ENCODE measurements around the gene SH3GL1. TPM values are rescaled to one million over a fixed set of nuclear protein-coding genes. Genes with fewer than 3 reads are reported as not detected.
A peak's percentile ranks its signal among the peaks of the same experiment; 100 is the strongest.

SH3GL1 gene
- total RNA-seq, 5 donors from 2014 or later (not counting 1 experiment from before 2014, with no cell fraction given), result 38.8 to 51.5 (median 45.7) TPM

GRCh38 chr19:4402171-4403004, 2.0 kb upstream of the SH3GL1 start, which contains the start of gene CHAF1A:
CHAF1A (plus strand) TSS chr19:4402640; CDS start chr19:4402763, 123 bp downstream.
- peaks cover 23 to 49% of the 10 kb centered on the region in 2 experiments for H3K4me1 ChIP-seq (ENCODE audit: control insufficient read depth in 1 of 2, extremely low read depth in 1 of 2, insufficient read depth in 2 of 2, low read length in 2 of 2)
- peak within 1 kb of the TSS; percentile 54 to 84 for H3K4me3 ChIP-seq (ENCODE audit: control insufficient read depth in 1 of 2, extremely low read depth in 1 of 2, low read length in 1 of 2)
- peaks cover 45 to 60% (median 49%) of the 10 kb centered on the region in 3 donors for H3K4me1 Mint-ChIP-seq
- ATAC-seq (replicated peaks in 1 of 4), result peak; percentile 88 to 91 (median 89)
- H3K4me3 Mint-ChIP-seq, result peak within 1 kb of the TSS; percentile 80 to 89 (median 85)
- H3K27ac Mint-ChIP-seq, result peak within 1 kb of the TSS; percentile 87 to 92
- WGBS (ENCODE audit: insufficient coverage), result under 1% methylated on average over 77 of the region's 84 CpGs
- no peaks in the 10 kb centered on the region for H3K9me3 Mint-ChIP-seq
- H3K9me3 ChIP-seq, result no peaks in the 10 kb centered on the region
- H3K36me3 ChIP-seq (ENCODE audit: control insufficient read depth in 2 of 2, extremely low read depth in 1 of 2, insufficient read depth in 1 of 2, low read length in 1 of 2), result peaks cover 0 to 1% of the 10 kb centered on the region in 2 donors
- H3K27me3 Mint-ChIP-seq, result no peaks in the 10 kb centered on the region
- DNase-seq, result peak; percentile 95 to 100 (median 99)
- ChIA-PET CTCF (interaction anchor here in 1 of 2 donors (0.5 to 1.5 kb wide), 15 partner anchors 22 to 1452 kb away, joined by 3 to 18 read pairs (median 5); partner anchors contain the start of genes FEM1A, MPND and YJU2), POLR2A (interaction anchor here (0.5 to 1.3 kb wide), 9 partner anchors 16 to 895 kb away, joined by 3 to 14 read pairs (median 5); partner anchors contain the start of gene HDGFL2 (in 1 of the 2))
- peaks cover 3% of the 10 kb centered on the region for H3K36me3 Mint-ChIP-seq
- H3K27me3 ChIP-seq (replicated peaks in 1 of 2; ENCODE audit: control insufficient read depth in 2 of 2, extremely low read depth in 1 of 2, insufficient read depth in 2 of 2, low read length in 1 of 2), result no peaks in the 10 kb centered on the region
- H3K27ac ChIP-seq (ENCODE audit: low read length), result peak within 1 kb of the TSS; percentile 94

DNA sequence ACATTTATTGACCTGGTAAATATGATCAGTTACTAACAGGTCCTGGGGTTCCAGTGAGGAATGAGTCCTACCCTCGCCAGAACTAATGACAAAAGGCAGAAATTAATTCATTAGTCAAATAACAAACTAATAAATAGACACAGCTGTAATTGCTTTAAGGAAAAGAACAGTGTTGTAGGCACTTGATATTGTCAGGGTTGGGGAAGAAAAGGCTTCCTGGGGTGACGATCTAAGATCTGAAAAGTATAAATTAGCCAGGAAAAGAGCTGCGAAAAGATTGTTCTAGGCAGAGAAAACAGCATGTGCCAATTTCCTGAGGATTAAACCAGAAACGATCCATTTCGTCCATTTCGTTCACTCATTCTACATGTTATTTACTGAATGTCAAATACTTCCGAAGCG, 1.4 kb upstream of the SH3GL1 start:
- CTCF ChIA-PET, result interaction anchor here in 1 of 2 donors (0.8 to 1.5 kb wide), 10 partner anchors 32 to 1451 kb away, joined by 3 to 18 read pairs (median 5); partner anchors contain the start of genes FEM1A, MPND and YJU2
- POLR2A ChIA-PET, result interaction anchor here in 1 of 2 donors (0.6 to 1.3 kb wide), 6 partner anchors 16 to 293 kb away, joined by 3 to 9 read pairs (median 4); partner anchors contain the start of gene HDGFL2
- H3K36me3 ChIP-seq (ENCODE audit: control insufficient read depth in 2 of 2, extremely low read depth in 1 of 2, insufficient read depth in 1 of 2, low read length in 1 of 2), result peaks cover 4 to 6% of the 10 kb centered on the region in 2 donors
- WGBS (ENCODE audit: insufficient coverage), result no CpG with 5 or more reads among the region's 8 CpGs
- H3K4me3 ChIP-seq (ENCODE audit: control insufficient read depth in 1 of 2, extremely low read depth in 1 of 2, low read length in 1 of 2), result peak overlapping the region in 1 of 2 donors; percentile 44
- no peaks in the 10 kb centered on the region for H3K27me3 Mint-ChIP-seq
- peaks cover 5% of the 10 kb centered on the region for H3K36me3 Mint-ChIP-seq
- peaks cover 23 to 55% of the 10 kb centered on the region in 2 experiments for H3K4me1 ChIP-seq (ENCODE audit: control insufficient read depth in 1 of 2, extremely low read depth in 1 of 2, insufficient read depth in 2 of 2, low read length in 2 of 2)
- H3K27me3 ChIP-seq (replicated peaks in 1 of 2; ENCODE audit: control insufficient read depth in 2 of 2, extremely low read depth in 1 of 2, insufficient read depth in 2 of 2, low read length in 1 of 2), result no peaks in the 10 kb centered on the region
- H3K4me1 Mint-ChIP-seq, result peaks cover 50 to 66% (median 56%) of the 10 kb centered on the region in 3 donors
- peak overlapping the region; percentile 94 for H3K27ac ChIP-seq (ENCODE audit: low read length)
- H3K9me3 ChIP-seq, result no peaks in the 10 kb centered on the region
- DNase-seq, result no peak
- no peak for ATAC-seq (replicated peaks in 1 of 4)
- peak overlapping the region; percentile 87 to 92 for H3K27ac Mint-ChIP-seq
- H3K9me3 Mint-ChIP-seq, result no peaks in the 10 kb centered on the region
- H3K4me3 Mint-ChIP-seq, result peak overlapping the region; percentile 74 to 89 (median 84)

DNA sequence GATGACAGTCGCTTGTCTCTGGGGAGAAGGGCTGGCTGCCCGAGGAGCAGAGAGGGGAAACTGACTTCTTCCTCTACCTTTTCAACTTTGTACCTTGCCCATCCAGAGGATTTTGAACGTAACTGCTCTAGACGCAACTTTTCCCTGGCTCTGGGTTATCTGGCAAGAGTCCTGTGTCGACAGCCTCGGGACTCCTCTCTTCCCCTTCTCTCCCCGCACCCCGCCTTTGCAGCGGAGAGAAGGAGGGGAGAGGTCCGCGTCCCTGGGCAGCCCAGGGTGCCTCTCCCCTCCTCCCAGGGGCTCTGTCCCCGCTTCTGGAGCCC, 574 bp downstream of the SH3GL1 start:
- H3K4me1 ChIP-seq (ENCODE audit: control insufficient read depth in 1 of 2, extremely low read depth in 1 of 2, insufficient read depth in 2 of 2, low read length in 2 of 2), result peaks cover 23 to 58% of the 10 kb centered on the region in 2 experiments
- CTCF ChIA-PET, result interaction anchor here in 1 of 2 donors (0.6 to 1.2 kb wide), 5 partner anchors 55 to 153 kb away, joined by 3 to 6 read pairs (median 4); partner anchors contain the start of genes HDGFL2, MPND and YJU2
- peak overlapping the region; percentile 85 to 92 for H3K4me3 ChIP-seq (ENCODE audit: control insufficient read depth in 1 of 2, extremely low read depth in 1 of 2, low read length in 1 of 2)
- H3K27ac ChIP-seq (ENCODE audit: low read length), result peak overlapping the region; percentile 35
- H3K4me3 Mint-ChIP-seq, result peak overlapping the region; percentile 82 to 89 (median 87)
- WGBS (ENCODE audit: insufficient coverage), result 0% methylated on average over 1 of the region's 12 CpGs
- ATAC-seq (replicated peaks in 1 of 4) (peak; percentile 0 to 6 (median 4)), DNase-seq (peak in 1 of 35 experiments; percentile 39)
- H3K27me3 ChIP-seq (replicated peaks in 1 of 2; ENCODE audit: control insufficient read depth in 2 of 2, extremely low read depth in 1 of 2, insufficient read depth in 2 of 2, low read length in 1 of 2), result no peaks in the 10 kb centered on the region
- no peaks in the 10 kb centered on the region for H3K9me3 Mint-ChIP-seq
- H3K36me3 Mint-ChIP-seq, result peaks cover 10% of the 10 kb centered on the region
- H3K9me3 ChIP-seq, result no peaks in the 10 kb centered on the region
- H3K4me1 Mint-ChIP-seq, result peaks cover 67 to 79% (median 68%) of the 10 kb centered on the region in 3 donors
- POLR2A ChIA-PET, result interaction anchor here in 1 of 2 donors (1.4 kb wide), 1 partner anchor 72 kb away, joined by 4 read pairs; the partner anchor contains the start of gene HDGFL2
- H3K27ac Mint-ChIP-seq, result peak overlapping the region; percentile 71 to 75
- H3K27me3 Mint-ChIP-seq, result no peaks in the 10 kb centered on the region
- H3K36me3 ChIP-seq (ENCODE audit: control insufficient read depth in 2 of 2, extremely low read depth in 1 of 2, insufficient read depth in 1 of 2, low read length in 1 of 2), result peaks cover 6 to 18% of the 10 kb centered on the region in 2 donors

DNA sequence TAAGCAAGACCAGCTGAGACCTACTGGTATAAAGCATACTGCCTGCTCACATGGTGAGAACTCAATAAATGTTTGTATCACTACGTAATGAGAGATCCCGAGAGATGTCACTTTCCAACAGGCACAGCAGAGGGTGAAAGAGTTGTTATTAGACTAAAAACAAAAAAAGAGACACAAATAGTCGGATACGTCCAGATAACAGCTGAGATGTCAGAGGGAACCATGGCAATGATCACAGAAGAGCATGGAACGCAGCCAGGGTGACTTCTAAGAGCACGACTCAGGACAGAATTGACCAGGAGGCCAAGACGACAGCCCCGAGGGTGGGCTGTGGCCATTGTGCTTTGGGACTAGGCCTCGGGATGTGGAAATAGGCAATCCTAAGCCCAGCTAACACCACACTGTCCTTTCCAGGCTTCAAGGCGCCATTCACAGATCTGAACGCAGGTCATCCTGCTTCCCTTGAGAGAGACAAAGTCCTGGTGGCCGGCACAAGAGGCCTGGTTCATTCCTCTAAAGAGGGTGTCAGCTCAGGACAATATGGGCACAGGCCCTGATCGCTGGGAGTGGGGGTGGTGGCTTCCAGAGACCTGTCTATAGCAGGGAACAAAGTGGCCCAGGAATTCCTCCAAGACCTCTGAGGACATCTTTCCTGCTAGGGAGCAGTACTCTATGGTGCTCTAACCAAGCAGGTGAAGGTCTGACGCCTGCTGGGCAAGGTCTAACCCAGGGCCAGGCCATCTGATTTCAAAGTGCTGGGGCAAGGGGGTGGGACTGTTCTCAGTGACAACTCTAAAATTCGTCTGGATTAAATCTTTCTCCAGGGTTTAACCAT, 3.2 kb downstream of the SH3GL1 start:
- ATAC-seq (replicated peaks in 1 of 4), result no peak
- peaks cover 15% of the 10 kb centered on the region for H3K36me3 Mint-ChIP-seq
- H3K4me1 Mint-ChIP-seq, result peaks cover 69 to 82% (median 73%) of the 10 kb centered on the region in 3 donors
- H3K4me1 ChIP-seq (ENCODE audit: control insufficient read depth in 1 of 2, extremely low read depth in 1 of 2, insufficient read depth in 2 of 2, low read length in 2 of 2), result peaks cover 17 to 55% of the 10 kb centered on the region in 2 experiments
- no peaks in the 10 kb centered on the region for H3K9me3 Mint-ChIP-seq
- ChIA-PET POLR2A (no interaction called here), CTCF (no interaction called here)
- H3K27ac ChIP-seq (ENCODE audit: low read length), result no peak overlapping the region
- WGBS (ENCODE audit: insufficient coverage), result 95% methylated on average over 11 of the region's 15 CpGs
- no peak for DNase-seq
- peaks cover 6 to 24% of the 10 kb centered on the region in 2 donors for H3K36me3 ChIP-seq (ENCODE audit: control insufficient read depth in 2 of 2, extremely low read depth in 1 of 2, insufficient read depth in 1 of 2, low read length in 1 of 2)
- H3K9me3 ChIP-seq, result no peaks in the 10 kb centered on the region
- H3K27me3 Mint-ChIP-seq, result no peaks in the 10 kb centered on the region
- H3K4me3 Mint-ChIP-seq, result no peak overlapping the region
- no peaks in the 10 kb centered on the region for H3K27me3 ChIP-seq (replicated peaks in 1 of 2; ENCODE audit: control insufficient read depth in 2 of 2, extremely low read depth in 1 of 2, insufficient read depth in 2 of 2, low read length in 1 of 2)
- H3K4me3 ChIP-seq (ENCODE audit: control insufficient read depth in 1 of 2, extremely low read depth in 1 of 2, low read length in 1 of 2), result no peak overlapping the region
- peak overlapping the region in 1 of 2 donors; percentile 28 for H3K27ac Mint-ChIP-seq

DNA sequence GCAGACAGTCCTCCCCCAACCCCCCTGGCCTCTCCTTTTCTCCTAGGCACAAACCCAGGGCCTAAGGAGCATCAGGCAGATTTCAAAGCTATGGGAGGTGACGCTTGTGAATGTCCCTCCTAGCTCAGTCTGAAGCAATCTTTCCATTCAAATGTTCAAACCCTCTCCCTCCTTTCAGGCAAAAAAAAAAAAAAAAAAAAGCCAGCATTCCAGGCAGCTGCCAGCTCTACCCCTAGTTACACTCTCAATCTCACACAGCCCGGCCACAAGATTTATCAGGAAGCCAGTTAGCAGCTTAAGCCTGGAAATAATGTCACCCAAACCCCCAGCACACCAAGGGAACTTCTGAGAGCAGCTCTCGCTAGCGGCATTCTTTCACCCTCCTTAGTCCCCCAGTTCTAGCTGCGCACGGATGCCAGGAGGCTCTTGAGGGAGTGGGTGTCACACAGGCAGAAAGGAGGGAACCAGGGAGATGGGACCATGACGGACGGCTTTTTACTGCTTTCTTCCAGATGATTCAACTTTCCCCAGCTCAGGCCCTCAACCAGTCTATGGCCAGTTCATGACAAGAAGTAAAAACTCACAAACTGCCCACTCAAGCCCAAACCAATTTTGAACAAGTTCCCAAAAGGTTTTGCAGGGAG, 6.3 kb downstream of the SH3GL1 start:
- H3K4me3 Mint-ChIP-seq, result no peak overlapping the region
- H3K27ac Mint-ChIP-seq, result peak overlapping the region; percentile 6 to 7
- POLR2A ChIA-PET, result interaction anchor here in 1 of 2 donors (0.6 kb wide), 1 partner anchor 1390 kb away, joined by 7 read pairs; no protein-coding TSS in a partner anchor

More for the DNA sequence above, 6.3 kb downstream of the SH3GL1 start:
- Mint-ChIP-seq H3K36me3 (peaks cover 17% of the 10 kb centered on the region), H3K27me3 (no peaks in the 10 kb centered on the region), H3K4me1 (peaks cover 65 to 84% (median 75%) of the 10 kb centered on the region in 3 donors), H3K9me3 (no peaks in the 10 kb centered on the region)
- Histone ChIP-seq H3K36me3 (ENCODE audit: control insufficient read depth in 2 of 2, extremely low read depth in 1 of 2, insufficient read depth in 1 of 2, low read length in 1 of 2) (peaks cover 6 to 43% of the 10 kb centered on the region in 2 donors), H3K27me3 (replicated peaks in 1 of 2; ENCODE audit: control insufficient read depth in 2 of 2, extremely low read depth in 1 of 2, insufficient read depth in 2 of 2, low read length in 1 of 2) (no peaks in the 10 kb centered on the region), H3K4me3 (ENCODE audit: control insufficient read depth in 1 of 2, extremely low read depth in 1 of 2, low read length in 1 of 2) (no peak overlapping the region), H3K9me3 (no peaks in the 10 kb centered on the region), H3K4me1 (ENCODE audit: control insufficient read depth in 1 of 2, extremely low read depth in 1 of 2, insufficient read depth in 2 of 2, low read length in 2 of 2) (peaks cover 15 to 59% of the 10 kb centered on the region in 2 experiments), H3K27ac (ENCODE audit: low read length) (no peak overlapping the region)
- no peak for DNase-seq
- WGBS (ENCODE audit: insufficient coverage), result 90% methylated on average over 4 of the region's 8 CpGs
- no peak for ATAC-seq (replicated peaks in 1 of 4)
- CTCF ChIA-PET, result interaction anchor here (0.6 to 0.9 kb wide), 3 partner anchors 37 to 128 kb away, joined by 3 to 9 read pairs (median 8); no protein-coding TSS in a partner anchor

Measured in T-cell (primary cell).